HEK293 (cell line): ENCODE measurements around the gene ATRNL1.

Experiments used
- CTCF ChIA-PET: fragments of 350-600 bp; formaldehyde crosslinking; extraction: SDS; loops from one replicate; lab custom pipeline; 2021; ENCODE audit warnings: antibody characterized with exemption; lab: Yijun Ruan, JAX
- POLR2A ChIA-PET: fragments of 300-600 bp; formaldehyde crosslinking; extraction: SDS; loops from one replicate; lab custom pipeline; 2020; ENCODE audit warnings: antibody characterized with exemption, inconsistent platforms; lab: Yijun Ruan, JAX
- H3K27ac ChIP-seq: fragments of 200-500 bp; sonication (Bioruptor generic); 2 replicates; pipeline ENCODE4 v1.5.1; 2014; ENCODE audit warnings: low read depth, low read length, control low read depth, inconsistent platforms; ENCODE audit errors: extremely low read depth
- H3K36me3 ChIP-seq, 2 experiments: fragments of 200-500 bp in 1 of 2; sonication (Bioruptor generic) in 1 of 2; 1 replicate in 1 of 2; 2 replicates in 1 of 2; pipeline ENCODE4 v1.5.1; 2014 to 2017; ENCODE audit warnings: inconsistent platforms in 2 of 2, low read length in 2 of 2; ENCODE audit not compliant: control insufficient read depth in 2 of 2, insufficient read depth in 1 of 2
- H3K4me1 ChIP-seq: fragments of 200-500 bp; sonication (Bioruptor generic); 2 replicates; pipeline ENCODE4 v1.5.1; 2014; ENCODE audit warnings: mild to moderate bottlenecking, low read length, inconsistent platforms; ENCODE audit not compliant: control insufficient read depth, insufficient read depth
- H3K4me3 ChIP-seq: 2 replicates; pipeline ENCODE4 v1.5.1; 2011; ENCODE audit warnings: low read depth, mild to moderate bottlenecking, control low read depth, low read length, moderate library complexity
- H3K9me3 ChIP-seq: fragments of 200-500 bp; sonication (Bioruptor generic); 2 replicates; pipeline ENCODE4 v1.5.1; 2014; ENCODE audit warnings: low read depth, low read length, inconsistent platforms; ENCODE audit not compliant: control insufficient read depth, insufficient read depth
- HOXA7 ChIP-seq: sonication (generic); formaldehyde crosslinking; IDR thresholded peaks from 2 replicates; pipeline ENCODE4 v1.8.1; 2022; ENCODE audit warnings: missing genetic modification reagents, borderline replicate concordance
- IKZF3 ChIP-seq: fragments of 450-650 bp; IDR thresholded peaks from 2 replicates; pipeline ENCODE4 v1.5.0; 2018; ENCODE audit warnings: missing biosample characterization, mild to moderate bottlenecking, missing genetic modification characterization, moderate library complexity
- SCRT1 ChIP-seq: fragments of 450-650 bp; formaldehyde crosslinking; IDR thresholded peaks from 2 replicates; pipeline ENCODE4 v1.5.1; 2016; ENCODE audit warnings: missing biosample characterization, missing genetic modification characterization, borderline replicate concordance
- SP3 ChIP-seq: fragments of 450-650 bp; formaldehyde crosslinking; IDR thresholded peaks from 2 replicates; pipeline ENCODE4 v1.5.1; 2016; ENCODE audit warnings: missing biosample characterization, missing genetic modification characterization
- ZFHX2 ChIP-seq: fragments of 450-650 bp; formaldehyde crosslinking; conservative IDR thresholded peaks from 2 replicates; pipeline ENCODE4 v1.5.1; 2016; ENCODE audit warnings: missing biosample characterization, missing genetic modification characterization
- ZNF138 ChIP-seq: fragments of 450-650 bp; formaldehyde crosslinking; IDR thresholded peaks from 2 replicates; pipeline ENCODE4 v1.5.1; 2016; ENCODE audit warnings: missing biosample characterization, missing genetic modification characterization, borderline replicate concordance
- ZNF155 ChIP-seq: fragments of 450-650 bp; formaldehyde crosslinking; IDR thresholded peaks from 2 replicates; pipeline ENCODE4 v1.5.1; 2016; ENCODE audit warnings: missing biosample characterization, missing genetic modification characterization
- ZNF16 ChIP-seq: fragments of 450-650 bp; formaldehyde crosslinking; IDR thresholded peaks from 2 replicates; pipeline ENCODE4 v1.5.1; 2016; ENCODE audit warnings: low read depth, missing biosample characterization, missing genetic modification characterization
- ZNF169 ChIP-seq: fragments of 450-650 bp; formaldehyde crosslinking; IDR thresholded peaks from 2 replicates; pipeline ENCODE4 v1.5.1; 2016; ENCODE audit warnings: missing biosample characterization, missing genetic modification characterization
- ZNF223 ChIP-seq: fragments of 450-650 bp; formaldehyde crosslinking; IDR thresholded peaks from 2 replicates; pipeline ENCODE4 v1.5.1; 2016; ENCODE audit warnings: missing biosample characterization, missing genetic modification characterization
- ZNF521 ChIP-seq: fragments of 450-650 bp; formaldehyde crosslinking; IDR thresholded peaks from 2 replicates; pipeline ENCODE4 v1.5.1; 2017; ENCODE audit warnings: missing biosample characterization, mild to moderate bottlenecking, missing genetic modification characterization
- ZNF544 ChIP-seq: fragments of 450-650 bp; formaldehyde crosslinking; IDR thresholded peaks from 2 replicates; pipeline ENCODE4 v1.5.0; 2017; ENCODE audit warnings: missing biosample characterization, missing genetic modification characterization
- ZNF623 ChIP-seq: fragments of 450-650 bp; formaldehyde crosslinking; IDR thresholded peaks from 2 replicates; pipeline ENCODE4 v1.5.1; 2016; ENCODE audit warnings: missing biosample characterization, missing genetic modification characterization
- ZNF626 ChIP-seq: fragments of 450-650 bp; sonication (Bioruptor Pico); formaldehyde crosslinking; IDR thresholded peaks from 2 replicates; pipeline ENCODE4 v1.5.1; 2018; ENCODE audit warnings: missing biosample characterization, missing genetic modification characterization, inconsistent platforms
- ZNF785 ChIP-seq: fragments of 450-650 bp; formaldehyde crosslinking; IDR thresholded peaks from 2 replicates; pipeline ENCODE4 v1.5.1; 2016; ENCODE audit warnings: missing biosample characterization, missing genetic modification characterization
- TF ChIP-seq, protein P1 (sequence below): fragments of 450-650 bp; formaldehyde crosslinking; IDR thresholded peaks from 2 replicates; pipeline ENCODE4 v1.5.1; 2016; ENCODE audit warnings: missing biosample characterization, missing genetic modification characterization, low read depth
- TF ChIP-seq, protein P2 (sequence below): fragments of 450-650 bp; formaldehyde crosslinking; IDR thresholded peaks from 2 replicates; pipeline ENCODE4 v1.5.1; 2017; ENCODE audit warnings: missing biosample characterization, missing genetic modification characterization
- TF ChIP-seq, protein P3 (sequence below): fragments of 450-650 bp; formaldehyde crosslinking; IDR thresholded peaks from 2 replicates; pipeline ENCODE4 v1.5.1; 2016; ENCODE audit warnings: missing biosample characterization, missing genetic modification characterization
- TF ChIP-seq, protein P4 (sequence below): fragments of 450-650 bp; formaldehyde crosslinking; IDR thresholded peaks from 2 replicates; pipeline ENCODE4 v1.5.1; 2016; ENCODE audit warnings: missing biosample characterization, missing genetic modification characterization

ATRNL1 gene

DNA sequence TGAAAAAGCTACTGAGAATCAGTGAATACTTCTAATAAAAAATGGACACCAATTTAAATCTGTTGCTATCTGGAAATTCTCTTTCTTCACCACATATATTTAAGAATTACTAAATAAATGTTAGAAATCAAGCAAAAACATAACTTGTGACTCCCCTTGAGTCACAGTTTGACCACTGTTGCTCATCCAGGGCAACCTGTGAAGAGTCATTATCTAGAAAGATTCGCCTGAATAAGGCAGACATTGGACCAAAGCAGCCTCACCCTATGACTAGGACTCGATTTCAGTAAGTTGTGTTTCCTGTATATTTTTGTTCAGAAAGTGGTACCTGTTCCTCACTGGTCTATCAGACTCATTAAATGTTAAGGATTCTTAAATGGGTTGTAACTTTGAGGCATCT, 572.4 kb downstream of the ATRNL1 start (continued):
- TF ChIP-seq ZFHX2 (no peak), ZNF138 (tag by site-specific recombination) (no peak)
- TF ChIP-seq, protein P1, sequence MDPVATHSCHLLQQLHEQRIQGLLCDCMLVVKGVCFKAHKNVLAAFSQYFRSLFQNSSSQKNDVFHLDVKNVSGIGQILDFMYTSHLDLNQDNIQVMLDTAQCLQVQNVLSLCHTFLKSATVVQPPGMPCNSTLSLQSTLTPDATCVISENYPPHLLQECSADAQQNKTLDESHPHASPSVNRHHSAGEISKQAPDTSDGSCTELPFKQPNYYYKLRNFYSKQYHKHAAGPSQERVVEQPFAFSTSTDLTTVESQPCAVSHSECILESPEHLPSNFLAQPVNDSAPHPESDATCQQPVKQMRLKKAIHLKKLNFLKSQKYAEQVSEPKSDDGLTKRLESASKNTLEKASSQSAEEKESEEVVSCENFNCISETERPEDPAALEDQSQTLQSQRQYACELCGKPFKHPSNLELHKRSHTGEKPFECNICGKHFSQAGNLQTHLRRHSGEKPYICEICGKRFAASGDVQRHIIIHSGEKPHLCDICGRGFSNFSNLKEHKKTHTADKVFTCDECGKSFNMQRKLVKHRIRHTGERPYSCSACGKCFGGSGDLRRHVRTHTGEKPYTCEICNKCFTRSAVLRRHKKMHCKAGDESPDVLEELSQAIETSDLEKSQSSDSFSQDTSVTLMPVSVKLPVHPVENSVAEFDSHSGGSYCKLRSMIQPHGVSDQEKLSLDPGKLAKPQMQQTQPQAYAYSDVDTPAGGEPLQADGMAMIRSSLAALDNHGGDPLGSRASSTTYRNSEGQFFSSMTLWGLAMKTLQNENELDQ (tag by site-specific recombination) = no peak

DNA sequence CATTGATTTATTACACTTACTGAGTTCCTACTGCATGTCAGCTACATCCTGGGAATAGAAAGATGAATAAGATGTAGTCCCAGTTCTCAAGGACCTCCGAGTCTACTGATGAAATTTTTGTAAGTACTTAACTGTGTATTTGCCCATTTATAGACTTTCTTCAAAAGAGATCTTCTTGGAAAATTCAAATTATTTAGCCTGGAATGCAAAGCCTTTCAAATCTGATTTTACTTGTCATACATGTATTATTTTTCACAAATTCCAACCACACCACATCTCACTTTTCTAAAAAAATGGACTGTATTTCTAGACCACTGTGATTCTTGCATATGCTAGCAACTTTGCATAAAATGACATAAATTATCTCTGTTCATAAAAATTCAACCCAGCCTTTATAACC, 581.3 kb downstream of the ATRNL1 start:
- Histone ChIP-seq H3K4me3 (no peak overlapping the region), H3K9me3 (no peaks in the 10 kb centered on the region), H3K4me1 (no peaks in the 10 kb centered on the region), H3K27ac (no peak overlapping the region), H3K36me3 (no peaks in the 10 kb centered on the region)
- TF ChIP-seq ZNF623 (tag by site-specific recombination) (no peak), ZNF16 (tag by site-specific recombination) (no peak), SP3 (tag by site-specific recombination) (no peak), HOXA7 (CRISPR knock-in tag) (no peak), ZNF223 (tag by site-specific recombination) (no peak), IKZF3 (tag by site-specific recombination) (no peak), ZNF544 (tag by site-specific recombination) (no peak), ZNF169 (tag by site-specific recombination) (no peak), ZNF626 (tag by site-specific recombination) (no peak), ZNF785 (no peak), SCRT1 (tag by site-specific recombination) (no peak), ZNF155 (tag by site-specific recombination) (no peak), ZNF521 (no peak)
- TF ChIP-seq, protein P2, sequence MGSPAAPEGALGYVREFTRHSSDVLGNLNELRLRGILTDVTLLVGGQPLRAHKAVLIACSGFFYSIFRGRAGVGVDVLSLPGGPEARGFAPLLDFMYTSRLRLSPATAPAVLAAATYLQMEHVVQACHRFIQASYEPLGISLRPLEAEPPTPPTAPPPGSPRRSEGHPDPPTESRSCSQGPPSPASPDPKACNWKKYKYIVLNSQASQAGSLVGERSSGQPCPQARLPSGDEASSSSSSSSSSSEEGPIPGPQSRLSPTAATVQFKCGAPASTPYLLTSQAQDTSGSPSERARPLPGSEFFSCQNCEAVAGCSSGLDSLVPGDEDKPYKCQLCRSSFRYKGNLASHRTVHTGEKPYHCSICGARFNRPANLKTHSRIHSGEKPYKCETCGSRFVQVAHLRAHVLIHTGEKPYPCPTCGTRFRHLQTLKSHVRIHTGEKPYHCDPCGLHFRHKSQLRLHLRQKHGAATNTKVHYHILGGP (tag by site-specific recombination) = no peak
- TF ChIP-seq, protein P3, sequence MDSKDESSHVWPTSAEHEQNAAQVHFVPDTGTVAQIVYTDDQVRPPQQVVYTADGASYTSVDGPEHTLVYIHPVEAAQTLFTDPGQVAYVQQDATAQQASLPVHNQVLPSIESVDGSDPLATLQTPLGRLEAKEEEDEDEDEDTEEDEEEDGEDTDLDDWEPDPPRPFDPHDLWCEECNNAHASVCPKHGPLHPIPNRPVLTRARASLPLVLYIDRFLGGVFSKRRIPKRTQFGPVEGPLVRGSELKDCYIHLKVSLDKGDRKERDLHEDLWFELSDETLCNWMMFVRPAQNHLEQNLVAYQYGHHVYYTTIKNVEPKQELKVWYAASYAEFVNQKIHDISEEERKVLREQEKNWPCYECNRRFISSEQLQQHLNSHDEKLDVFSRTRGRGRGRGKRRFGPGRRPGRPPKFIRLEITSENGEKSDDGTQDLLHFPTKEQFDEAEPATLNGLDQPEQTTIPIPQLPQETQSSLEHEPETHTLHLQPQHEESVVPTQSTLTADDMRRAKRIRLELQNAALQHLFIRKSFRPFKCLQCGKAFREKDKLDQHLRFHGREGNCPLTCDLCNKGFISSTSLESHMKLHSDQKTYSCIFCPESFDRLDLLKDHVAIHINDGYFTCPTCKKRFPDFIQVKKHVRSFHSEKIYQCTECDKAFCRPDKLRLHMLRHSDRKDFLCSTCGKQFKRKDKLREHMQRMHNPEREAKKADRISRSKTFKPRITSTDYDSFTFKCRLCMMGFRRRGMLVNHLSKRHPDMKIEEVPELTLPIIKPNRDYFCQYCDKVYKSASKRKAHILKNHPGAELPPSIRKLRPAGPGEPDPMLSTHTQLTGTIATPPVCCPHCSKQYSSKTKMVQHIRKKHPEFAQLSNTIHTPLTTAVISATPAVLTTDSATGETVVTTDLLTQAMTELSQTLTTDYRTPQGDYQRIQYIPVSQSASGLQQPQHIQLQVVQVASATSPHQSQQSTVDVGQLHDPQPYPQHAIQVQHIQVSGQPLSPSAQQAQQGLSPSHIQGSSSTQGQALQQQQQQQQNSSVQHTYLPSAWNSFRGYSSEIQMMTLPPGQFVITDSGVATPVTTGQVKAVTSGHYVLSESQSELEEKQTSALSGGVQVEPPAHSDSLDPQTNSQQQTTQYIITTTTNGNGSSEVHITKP = no peak
- TF ChIP-seq, protein P4, sequence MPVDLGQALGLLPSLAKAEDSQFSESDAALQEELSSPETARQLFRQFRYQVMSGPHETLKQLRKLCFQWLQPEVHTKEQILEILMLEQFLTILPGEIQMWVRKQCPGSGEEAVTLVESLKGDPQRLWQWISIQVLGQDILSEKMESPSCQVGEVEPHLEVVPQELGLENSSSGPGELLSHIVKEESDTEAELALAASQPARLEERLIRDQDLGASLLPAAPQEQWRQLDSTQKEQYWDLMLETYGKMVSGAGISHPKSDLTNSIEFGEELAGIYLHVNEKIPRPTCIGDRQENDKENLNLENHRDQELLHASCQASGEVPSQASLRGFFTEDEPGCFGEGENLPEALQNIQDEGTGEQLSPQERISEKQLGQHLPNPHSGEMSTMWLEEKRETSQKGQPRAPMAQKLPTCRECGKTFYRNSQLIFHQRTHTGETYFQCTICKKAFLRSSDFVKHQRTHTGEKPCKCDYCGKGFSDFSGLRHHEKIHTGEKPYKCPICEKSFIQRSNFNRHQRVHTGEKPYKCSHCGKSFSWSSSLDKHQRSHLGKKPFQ (tag by site-specific recombination) = no peak
- ChIA-PET CTCF (no interaction called here), POLR2A (no interaction called here)
